HG03575 (cell line): ENCODE data around the gene SLC1A5.

Source experiments
- ATAC-seq: cut with Tn5 transposase; IDR thresholded peaks from one replicate; pipeline ENCODE4 v1.9.1; 2021; ENCODE audit not compliant: unreplicated experiment, insufficient number of reproducible peaks, low FRiP score; ENCODE audit errors: extremely low read depth

Gene SLC1A5

GRCh38 chr19:46753420-46754155 is 34.8 kb downstream of the SLC1A5 start:
- no peak for ATAC-seq

GRCh38 chr19:46748325-46749109 is 39.9 kb downstream of the SLC1A5 start:
- no peak for ATAC-seq

- no peak for ATAC-seq
Measured at GRCh38 chr19:46746281-46747057, 41.9 kb downstream of the SLC1A5 start, which contains the start of gene STRN4. Gene STRN4, minus strand, starts transcription at chr19:46746450. Its CDS starts 20 bp downstream, at chr19:46746430.

- ATAC-seq, result no peak
Measured at GRCh38 chr19:46745521-46746280, 42.7 kb downstream of the SLC1A5 start, which contains the start of gene FKRP. Gene FKRP, plus strand, starts transcription at chr19:46746057. Its CDS starts 9,394 bp downstream, at chr19:46755451.

- ATAC-seq, result no peak
Measured at GRCh38 chr19:46745030-46745429, 43.4 kb downstream of the SLC1A5 start.

- no peak for ATAC-seq
Measured at GRCh38 chr19:46744005-46744691, 44.2 kb downstream of the SLC1A5 start.

- ATAC-seq, result no peak
Measured at GRCh38 chr19:46742926-46743480, 45.4 kb downstream of the SLC1A5 start.

GRCh38 chr19:46741447-46741846 is 46.9 kb downstream of the SLC1A5 start:
- ATAC-seq, result no peak

- no peak for ATAC-seq
Measured at GRCh38 chr19:46739290-46739771, 49.1 kb downstream of the SLC1A5 start.

- ATAC-seq, result no peak
Measured at GRCh38 chr19:46737761-46738171, 50.6 kb downstream of the SLC1A5 start.

GRCh38 chr19:46737298-46737654 is 51.1 kb downstream of the SLC1A5 start:
- no peak for ATAC-seq

GRCh38 chr19:46736531-46737297 is 51.7 kb downstream of the SLC1A5 start:
- ATAC-seq, result no peak

GRCh38 chr19:46733690-46734292 is 54.6 kb downstream of the SLC1A5 start:
- no peak for ATAC-seq

- ATAC-seq, result no peak
Measured at GRCh38 chr19:46732966-46733689, 55.3 kb downstream of the SLC1A5 start.

GRCh38 chr19:46732172-46732938 is 56.0 kb downstream of the SLC1A5 start:
- ATAC-seq, result no peak
